ENCODE results near the gene EP300.
A peak's percentile ranks its signal among the peaks of the same experiment; 100 is the strongest.

The EP300 gene

DNA sequence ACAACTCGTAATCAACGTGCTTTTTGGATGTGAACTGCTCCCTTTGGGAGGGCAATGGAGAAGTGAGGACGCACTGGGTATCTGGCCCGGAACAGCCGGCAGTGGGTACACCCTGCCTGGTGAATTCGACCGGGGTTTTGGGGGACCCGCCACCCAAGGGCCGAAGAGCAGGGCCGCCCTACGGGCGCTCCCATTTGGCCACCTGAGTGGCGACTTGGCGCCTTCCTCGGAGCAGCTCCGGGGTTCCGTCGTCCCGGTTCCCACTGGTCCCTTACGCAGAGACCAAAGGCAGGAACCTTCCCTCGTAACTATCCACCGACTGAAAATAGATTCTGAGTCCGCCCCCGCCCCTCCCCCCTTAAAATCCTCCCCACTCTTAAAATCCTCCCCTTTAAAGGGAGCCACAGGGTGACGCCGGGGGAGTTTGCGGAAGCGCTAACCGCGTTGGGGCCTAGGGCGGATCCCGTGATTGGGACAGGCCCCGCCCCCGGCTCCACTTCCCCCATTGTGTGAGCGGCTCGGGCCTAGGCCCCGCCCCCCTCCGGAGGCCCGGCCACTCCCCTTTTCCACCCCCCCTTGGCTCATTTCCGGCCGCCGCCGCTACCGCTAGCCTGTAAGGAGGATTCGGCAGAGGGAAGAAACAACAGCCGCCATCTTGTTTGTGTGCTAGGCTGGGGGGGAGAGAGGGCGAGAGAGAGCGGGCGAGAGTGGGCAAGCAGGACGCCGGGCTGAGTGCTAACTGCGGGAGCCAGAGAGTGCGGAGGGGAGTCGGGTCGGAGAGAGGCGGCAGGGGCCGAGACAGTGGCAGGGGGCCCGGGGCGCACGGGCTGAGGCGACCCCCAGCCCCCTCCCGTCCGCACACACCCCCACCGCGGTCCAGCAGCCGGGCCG is 1.0 kb upstream of the EP300 start:
- TF ChIP-seq, protein P1, sequence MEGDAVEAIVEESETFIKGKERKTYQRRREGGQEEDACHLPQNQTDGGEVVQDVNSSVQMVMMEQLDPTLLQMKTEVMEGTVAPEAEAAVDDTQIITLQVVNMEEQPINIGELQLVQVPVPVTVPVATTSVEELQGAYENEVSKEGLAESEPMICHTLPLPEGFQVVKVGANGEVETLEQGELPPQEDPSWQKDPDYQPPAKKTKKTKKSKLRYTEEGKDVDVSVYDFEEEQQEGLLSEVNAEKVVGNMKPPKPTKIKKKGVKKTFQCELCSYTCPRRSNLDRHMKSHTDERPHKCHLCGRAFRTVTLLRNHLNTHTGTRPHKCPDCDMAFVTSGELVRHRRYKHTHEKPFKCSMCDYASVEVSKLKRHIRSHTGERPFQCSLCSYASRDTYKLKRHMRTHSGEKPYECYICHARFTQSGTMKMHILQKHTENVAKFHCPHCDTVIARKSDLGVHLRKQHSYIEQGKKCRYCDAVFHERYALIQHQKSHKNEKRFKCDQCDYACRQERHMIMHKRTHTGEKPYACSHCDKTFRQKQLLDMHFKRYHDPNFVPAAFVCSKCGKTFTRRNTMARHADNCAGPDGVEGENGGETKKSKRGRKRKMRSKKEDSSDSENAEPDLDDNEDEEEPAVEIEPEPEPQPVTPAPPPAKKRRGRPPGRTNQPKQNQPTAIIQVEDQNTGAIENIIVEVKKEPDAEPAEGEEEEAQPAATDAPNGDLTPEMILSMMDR (IDR thresholded peaks at IDR 0.05; ENCODE audit: low read depth, low read length), result no peak
- peak overlapping the region; percentile 72 for H3K4me3 ChIP-seq (ENCODE audit: low read depth, low read length)
- in situ Hi-C loops (cut with HindIII; ENCODE audit: low sequenced_read_pairs), result no loop called here
- DNase-seq (ENCODE audit: low read depth, low spot score), result peak; percentile 99

DNA sequence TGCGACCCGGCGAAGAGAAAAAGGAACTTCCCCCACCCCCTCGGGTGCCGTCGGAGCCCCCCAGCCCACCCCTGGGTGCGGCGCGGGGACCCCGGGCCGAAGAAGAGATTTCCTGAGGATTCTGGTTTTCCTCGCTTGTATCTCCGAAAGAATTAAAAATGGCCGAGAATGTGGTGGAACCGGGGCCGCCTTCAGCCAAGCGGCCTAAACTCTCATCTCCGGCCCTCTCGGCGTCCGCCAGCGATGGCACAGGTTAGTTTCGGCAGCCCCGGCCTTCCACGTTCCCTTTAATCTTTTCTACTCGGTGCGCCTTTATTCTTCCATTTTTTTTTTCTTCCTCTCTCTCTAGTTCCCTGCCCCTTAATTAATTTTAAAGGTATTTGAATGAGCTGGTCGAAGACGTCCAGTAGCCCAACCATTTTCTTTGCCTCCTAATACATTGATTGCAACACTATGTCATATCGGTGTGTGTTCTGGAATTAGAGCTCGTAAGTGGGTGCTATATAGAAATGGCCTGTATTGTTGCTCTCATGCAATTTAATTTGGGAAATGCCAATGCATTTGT is 537 bp downstream of the EP300 start:
- TF ChIP-seq, protein P1 (IDR thresholded peaks at IDR 0.05; ENCODE audit: low read depth, low read length), result no peak
- in situ Hi-C loops (cut with HindIII; ENCODE audit: low sequenced_read_pairs), result no loop called here
- peak overlapping the region; percentile 67 for H3K4me3 ChIP-seq (ENCODE audit: low read depth, low read length)
- peak; percentile 27 for DNase-seq (ENCODE audit: low read depth, low spot score)

- in situ Hi-C loops (cut with HindIII; ENCODE audit: low sequenced_read_pairs), result no loop called here
- TF ChIP-seq, protein P1 (IDR thresholded peaks at IDR 0.05; ENCODE audit: low read depth, low read length), result no peak
- peak overlapping the region; percentile 67 for H3K4me3 ChIP-seq (ENCODE audit: low read depth, low read length)
- peak; percentile 37 for DNase-seq (ENCODE audit: low read depth, low spot score)
Observed at GRCh38 chr22:41094041-41094593, 1.7 kb downstream of the EP300 start.

DNA sequence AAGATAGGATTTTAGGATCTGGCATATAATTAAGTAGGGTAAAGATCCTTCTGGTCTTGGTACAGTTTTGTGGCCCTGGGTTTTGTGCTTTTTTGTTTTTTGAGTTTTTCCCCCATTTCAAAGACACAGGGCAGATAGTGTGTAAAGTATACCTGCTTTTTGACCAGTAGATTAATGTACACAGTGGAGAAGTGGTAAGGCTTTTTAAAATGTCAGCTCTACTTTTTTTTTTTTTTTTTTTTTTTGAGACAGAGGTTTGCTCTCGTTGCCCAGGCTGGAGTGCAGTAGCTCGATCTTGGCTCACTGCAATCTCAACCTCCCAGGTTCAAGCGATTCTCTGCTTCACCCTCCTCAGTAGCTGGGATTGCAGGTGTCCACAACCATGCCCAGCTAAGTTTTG is 4.0 kb downstream of the EP300 start:
- in situ Hi-C loops (cut with HindIII; ENCODE audit: low sequenced_read_pairs), result no loop called here
- H3K4me3 ChIP-seq (ENCODE audit: low read depth, low read length), result no peak overlapping the region
- no peak for DNase-seq (ENCODE audit: low read depth, low spot score)
- TF ChIP-seq, protein P1 (IDR thresholded peaks at IDR 0.05; ENCODE audit: low read depth, low read length), result no peak

GRCh38 chr22:41096841-41097240 is 4.4 kb downstream of the EP300 start:
- TF ChIP-seq, protein P1 (IDR thresholded peaks at IDR 0.05; ENCODE audit: low read depth, low read length), result no peak
- DNase-seq (ENCODE audit: low read depth, low spot score), result no peak
- H3K4me3 ChIP-seq (ENCODE audit: low read depth, low read length), result no peak overlapping the region
- in situ Hi-C loops (cut with HindIII; ENCODE audit: low sequenced_read_pairs), result no loop called here

DNA sequence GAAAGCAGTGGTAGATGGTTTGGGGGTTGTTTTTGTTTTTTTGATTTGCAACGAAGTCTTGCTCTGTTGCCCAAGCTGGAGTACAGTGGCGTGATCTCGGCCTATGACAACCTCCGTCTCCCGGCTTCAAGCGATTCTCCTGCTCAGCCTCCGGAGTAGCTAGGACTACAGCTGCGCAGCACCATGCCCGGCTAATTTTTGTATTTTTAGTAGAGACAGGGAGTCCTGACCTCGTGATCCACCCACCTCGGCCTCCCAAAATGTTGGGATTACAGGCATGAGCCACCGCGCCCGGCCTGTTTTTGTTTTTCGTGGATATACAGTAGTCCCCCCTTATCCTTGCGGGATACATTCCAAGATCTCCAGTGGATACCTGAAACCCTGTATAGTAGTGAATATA is 6.6 kb downstream of the EP300 start:
- TF ChIP-seq, protein P1 (IDR thresholded peaks at IDR 0.05; ENCODE audit: low read depth, low read length), result no peak
- in situ Hi-C loops (cut with HindIII; ENCODE audit: low sequenced_read_pairs), result no loop called here

More for the DNA sequence above, 6.6 kb downstream of the EP300 start:
- no peak overlapping the region for H3K4me3 ChIP-seq (ENCODE audit: low read depth, low read length)
- DNase-seq (ENCODE audit: low read depth, low spot score), result no peak

Measured in astrocyte of the spinal cord (primary cell).